GM23248 (cell line): ENCODE data around the gene DST.

Experiments used
- EZH2 ChIP-seq: fragments of 200-600 bp; sonication (generic); IDR thresholded peaks from 2 replicates; pipeline ENCODE4 v1.6.1; 2018; ENCODE audit warnings: antibody characterized with exemption, mild to moderate bottlenecking; ENCODE audit not compliant: insufficient read depth, poor library complexity, severe bottlenecking
- EZH2phosphoT487 ChIP-seq: fragments of 200-600 bp; sonication (generic); IDR thresholded peaks from 2 replicates; pipeline ENCODE4 v1.6.1; 2018; ENCODE audit warnings: antibody characterized with exemption, moderate library complexity, mild to moderate bottlenecking, low read depth; ENCODE audit not compliant: insufficient read depth

DNA sequence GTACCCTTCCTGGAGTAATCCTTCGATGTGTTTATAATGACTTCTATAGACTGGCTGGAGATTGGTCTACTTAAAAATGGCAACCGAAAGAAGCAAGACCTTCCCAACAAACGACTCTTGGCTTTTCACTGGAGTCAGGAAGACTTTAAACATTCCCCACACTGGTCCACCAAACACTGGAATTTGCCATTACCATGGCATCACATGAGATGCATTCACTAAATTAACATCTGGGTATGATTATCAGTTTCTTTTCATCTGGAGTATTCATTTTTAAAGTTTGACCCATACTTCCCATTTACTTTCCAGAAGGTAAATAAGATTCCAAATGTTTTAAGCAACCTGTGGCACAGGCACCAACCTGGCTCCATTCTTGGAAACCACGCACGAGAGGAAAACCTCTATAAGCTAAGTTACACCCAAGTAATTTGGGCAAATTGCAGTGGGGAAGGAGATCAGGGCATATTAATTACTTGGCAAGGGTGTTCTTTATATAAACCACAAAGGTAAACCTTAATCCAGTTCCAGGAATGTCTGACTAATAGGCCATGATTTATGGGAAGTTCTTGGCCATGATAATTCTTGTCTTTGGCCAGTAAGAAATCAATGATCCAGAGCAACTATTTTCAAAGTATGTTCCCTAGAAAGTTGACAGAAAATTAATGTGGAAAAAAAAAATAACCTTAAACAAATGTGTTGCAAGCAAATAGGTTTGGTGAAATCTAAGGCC is 205.4 kb downstream of the DST start:
- no peak for TF ChIP-seq EZH2phosphoT487
- no peak for TF ChIP-seq EZH2
